Keratinocyte (primary cell): ENCODE data around the gene MAP7D2.

Experiments used
- EZH2 ChIP-seq: IDR thresholded peaks from one replicate; pipeline ENCODE4 v1.6.1; 2012; ENCODE audit warnings: inconsistent platforms, mild to moderate bottlenecking, low read length, moderate library complexity
- TF ChIP-seq, protein P1 (sequence below), 3 experiments: IDR thresholded peaks in 1 of 3; conservative IDR thresholded peaks in 1 of 3; optimal IDR thresholded peaks in 1 of 3; 2 replicates in 2 of 3; 3 replicates in 1 of 3; pipeline versions ENCODE3 to v1.5.1; 2011; ENCODE audit warnings: low read length in 3 of 3, mild to moderate bottlenecking in 3 of 3, moderate library complexity in 2 of 3, control low read depth in 1 of 3, inconsistent platforms in 1 of 3; ENCODE audit not compliant: insufficient read depth in 2 of 3; ENCODE audit errors: extremely low read depth in 1 of 3

DNA sequence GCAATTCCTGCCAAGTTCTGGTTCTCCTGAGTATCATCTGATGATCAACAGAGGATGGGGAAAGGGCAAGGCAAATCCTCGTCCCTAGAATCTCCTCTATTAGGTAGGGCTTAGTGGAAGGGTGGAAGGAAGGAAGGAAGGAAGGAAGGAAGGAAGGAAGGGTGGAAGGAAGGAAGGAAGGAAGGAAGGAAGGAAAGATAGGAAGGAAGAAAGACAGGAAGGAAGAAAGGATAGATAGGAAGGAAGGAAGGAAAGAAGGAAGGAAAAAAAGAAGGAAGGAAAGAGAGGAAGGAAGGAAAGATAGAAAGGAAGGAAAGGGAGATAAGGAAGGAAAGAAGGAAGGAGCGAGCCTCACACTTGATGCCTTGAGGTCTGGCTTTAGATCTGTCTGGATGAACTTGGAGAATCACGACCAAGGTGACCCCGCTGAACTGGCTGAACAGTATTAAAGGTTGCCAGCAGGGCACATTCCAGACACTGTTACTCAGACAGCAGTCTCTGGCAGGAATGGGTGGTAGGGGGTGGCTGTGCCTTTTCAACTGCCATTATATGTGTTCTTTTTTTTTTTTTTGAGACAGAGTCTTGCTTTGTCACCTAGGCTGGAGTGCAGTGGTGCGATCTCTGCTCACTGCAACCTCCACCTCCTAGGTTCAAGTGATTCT, 57.1 kb downstream of the MAP7D2 start:
- no peak for TF ChIP-seq EZH2
- TF ChIP-seq, protein P1, sequence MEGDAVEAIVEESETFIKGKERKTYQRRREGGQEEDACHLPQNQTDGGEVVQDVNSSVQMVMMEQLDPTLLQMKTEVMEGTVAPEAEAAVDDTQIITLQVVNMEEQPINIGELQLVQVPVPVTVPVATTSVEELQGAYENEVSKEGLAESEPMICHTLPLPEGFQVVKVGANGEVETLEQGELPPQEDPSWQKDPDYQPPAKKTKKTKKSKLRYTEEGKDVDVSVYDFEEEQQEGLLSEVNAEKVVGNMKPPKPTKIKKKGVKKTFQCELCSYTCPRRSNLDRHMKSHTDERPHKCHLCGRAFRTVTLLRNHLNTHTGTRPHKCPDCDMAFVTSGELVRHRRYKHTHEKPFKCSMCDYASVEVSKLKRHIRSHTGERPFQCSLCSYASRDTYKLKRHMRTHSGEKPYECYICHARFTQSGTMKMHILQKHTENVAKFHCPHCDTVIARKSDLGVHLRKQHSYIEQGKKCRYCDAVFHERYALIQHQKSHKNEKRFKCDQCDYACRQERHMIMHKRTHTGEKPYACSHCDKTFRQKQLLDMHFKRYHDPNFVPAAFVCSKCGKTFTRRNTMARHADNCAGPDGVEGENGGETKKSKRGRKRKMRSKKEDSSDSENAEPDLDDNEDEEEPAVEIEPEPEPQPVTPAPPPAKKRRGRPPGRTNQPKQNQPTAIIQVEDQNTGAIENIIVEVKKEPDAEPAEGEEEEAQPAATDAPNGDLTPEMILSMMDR (optimal IDR thresholded peaks at IDR 0.05 in 1 of 3, IDR thresholded peaks at IDR 0.05 in 1 of 3, conservative IDR thresholded peaks at IDR 0.05 in 1 of 3; ENCODE audit: extremely low read depth in 1 of 3, insufficient read depth in 2 of 3, low read length in 3 of 3): no peak
